Chondrocyte (in vitro differentiated cells): ENCODE data around the gene HOXA1. TPM values are rescaled to one million over a fixed set of nuclear protein-coding genes. Genes with fewer than 3 reads are reported as not detected.

Experiments
- DNase-seq: peaks from one replicate; pipeline ENCODE4 v3.0.0; 2021; ENCODE audit warnings: mixed read lengths, low spot score
- H3K27ac Mint-ChIP-seq: one replicate; pipeline ENCODE4 v1.8.0; 2021; ENCODE audit warnings: mild to moderate bottlenecking, moderate library complexity, mixed read lengths; ENCODE audit not compliant: unreplicated experiment
- H3K27me3 Mint-ChIP-seq: 2 replicates; pipeline ENCODE4 v1.8.0; 2021; ENCODE audit warnings: low read depth, mixed read lengths
- H3K36me3 Mint-ChIP-seq: 2 replicates; pipeline ENCODE4 v1.8.0; 2021; ENCODE audit warnings: low read depth, mixed read lengths
- H3K4me1 Mint-ChIP-seq: 2 replicates; pipeline ENCODE4 v1.8.0; 2021; ENCODE audit warnings: low read depth, mild to moderate bottlenecking, mixed read lengths
- H3K4me3 Mint-ChIP-seq: one replicate; pipeline ENCODE4 v1.8.0; 2021; ENCODE audit warnings: mild to moderate bottlenecking, moderate library complexity, mixed read lengths; ENCODE audit not compliant: unreplicated experiment
- H3K9me3 Mint-ChIP-seq: 2 replicates; pipeline ENCODE4 v1.8.0; 2021; ENCODE audit warnings: low read depth, mixed read lengths
- CTCF ChIP-seq: fragments of 200-600 bp; sonication (generic); IDR thresholded peaks from 2 replicates; pipeline ENCODE4 v1.5.0; 2021; ENCODE audit warnings: antibody characterized with exemption, mild to moderate bottlenecking, moderate library complexity
- total RNA-seq: library from RNA; stranded (reverse); gene quantifications from 3 replicates; pipeline ENCODE4 v1.2.1, GENCODE V29; 2021

The HOXA1 gene
- total RNA-seq, 1 donor from 2014 or later, result 2.9 TPM

- no peak for DNase-seq
- Mint-ChIP-seq H3K4me3 (peak overlapping the region; percentile 96), H3K36me3 (peaks cover 20% of the 10 kb centered on the region), H3K4me1 (peaks cover 85% of the 10 kb centered on the region), H3K27ac (peak overlapping the region; percentile 99), H3K27me3 (peaks cover 38% of the 10 kb centered on the region), H3K9me3 (no peaks in the 10 kb centered on the region)
- TF ChIP-seq CTCF, result no peak
These were observed 6.3 kb upstream of the HOXA1 start for GRCh38 chr7:27101957-27102580.

GRCh38 chr7:27101171-27101956 is 5.6 kb upstream of the HOXA1 start:
- H3K9me3 Mint-ChIP-seq, result no peaks in the 10 kb centered on the region
- peaks cover 39% of the 10 kb centered on the region for H3K27me3 Mint-ChIP-seq
- no peak for TF ChIP-seq CTCF
- peaks cover 81% of the 10 kb centered on the region for H3K4me1 Mint-ChIP-seq
- peak overlapping the region; percentile 99 for H3K27ac Mint-ChIP-seq
- peak overlapping the region; percentile 96 for H3K4me3 Mint-ChIP-seq
- peaks cover 20% of the 10 kb centered on the region for H3K36me3 Mint-ChIP-seq
- DNase-seq, result no peak

GRCh38 chr7:27100694-27101170 is 4.9 kb upstream of the HOXA1 start:
- peak overlapping the region; percentile 99 for H3K27ac Mint-ChIP-seq
- H3K36me3 Mint-ChIP-seq, result peaks cover 20% of the 10 kb centered on the region
- H3K27me3 Mint-ChIP-seq, result peaks cover 40% of the 10 kb centered on the region
- no peaks in the 10 kb centered on the region for H3K9me3 Mint-ChIP-seq
- H3K4me3 Mint-ChIP-seq, result peak overlapping the region; percentile 96
- DNase-seq, result no peak
- peaks cover 76% of the 10 kb centered on the region for H3K4me1 Mint-ChIP-seq
- no peak for TF ChIP-seq CTCF

- Mint-ChIP-seq H3K27me3 (peaks cover 49% of the 10 kb centered on the region), H3K4me1 (peaks cover 76% of the 10 kb centered on the region), H3K36me3 (peaks cover 20% of the 10 kb centered on the region), H3K9me3 (no peaks in the 10 kb centered on the region), H3K27ac (peak overlapping the region; percentile 99), H3K4me3 (peak overlapping the region; percentile 96)
- DNase-seq, result no peak
- no peak for TF ChIP-seq CTCF
These were observed 3.9 kb upstream of the HOXA1 start for GRCh38 chr7:27099453-27100370.
